OCI-LY3 (cell line): ENCODE measurements around the gene SAMD4A.

ENCODE experiments used
- H2AFZ ChIP-seq: fragments of 200-600, 300-600 bp; shearing (Covaris generic); 2 replicates; pipeline ENCODE4 v1.6.0; 2014; ENCODE audit warnings: antibody characterized with exemption, low read depth, low read length
- H3K27ac ChIP-seq: fragments of 200-600, 300-600 bp; sonication (generic); 2 replicates; pipeline ENCODE4 v1.5.1; 2014; ENCODE audit warnings: mild to moderate bottlenecking, low read length, moderate library complexity, mixed read lengths
- H3K27me3 ChIP-seq: fragments of 200-600, 300-600 bp; sonication (generic); 2 replicates; pipeline ENCODE4 v1.6.1; 2014; ENCODE audit warnings: low read depth, low read length, mixed read lengths
- H3K36me3 ChIP-seq: fragments of 200-600, 300-600 bp; sonication (generic); replicated peaks from 2 replicates; pipeline ENCODE3; 2014; ENCODE audit warnings: low read depth, low read length, mixed read lengths
- H3K4me1 ChIP-seq: fragments of 300-600, 200-600 bp; sonication (generic); 2 replicates; pipeline ENCODE4 v1.6.1; 2014; ENCODE audit warnings: low read length, mixed read lengths
- H3K4me2 ChIP-seq: fragments of 200-600, 300-600 bp; sonication (generic); 2 replicates; pipeline ENCODE4 v1.6.1; 2014; ENCODE audit warnings: low read length, mixed read lengths
- H3K4me3 ChIP-seq: fragments of 300-600, 200-600 bp; sonication (generic); 2 replicates; pipeline ENCODE4 v1.5.1; 2014; ENCODE audit warnings: antibody characterized with exemption, mild to moderate bottlenecking, low read length, moderate library complexity
- H3K79me2 ChIP-seq: fragments of 300-600, 200-600 bp; shearing (Covaris generic); 2 replicates; pipeline ENCODE4 v1.6.1; 2014; ENCODE audit warnings: mild to moderate bottlenecking, low read length, mixed read lengths
- H3K9ac ChIP-seq: fragments of 300-600, 200-600 bp; shearing (Covaris generic); 2 replicates; pipeline ENCODE4 v1.6.0; 2014; ENCODE audit warnings: mild to moderate bottlenecking, low read length, moderate library complexity
- H3K9me3 ChIP-seq: fragments of 200-600, 300-600 bp; shearing (Covaris generic); 2 replicates; pipeline ENCODE4 v1.6.1; 2014; ENCODE audit warnings: low read length, mixed read lengths; ENCODE audit not compliant: insufficient read depth
- H4K20me1 ChIP-seq: fragments of 200-600, 300-600 bp; sonication (generic); 2 replicates; pipeline ENCODE4 v1.6.1; 2016; ENCODE audit warnings: low read length, mixed read lengths; ENCODE audit not compliant: insufficient read depth
- CTCF ChIP-seq: fragments of 200-600, 300-600 bp; sonication (generic); IDR thresholded peaks from 2 replicates; pipeline ENCODE4 v1.5.1; 2014; ENCODE audit warnings: antibody characterized with exemption, low read length, low read depth
- EZH2phosphoT487 ChIP-seq: fragments of 200-600 bp; shearing (Covaris generic); IDR thresholded peaks from 2 replicates; pipeline ENCODE4 v1.6.1; 2018; ENCODE audit warnings: antibody characterized with exemption, mixed run types, low read depth

The SAMD4A gene

GRCh38 chr14:54686871-54687749 lies 120.2 kb downstream of the SAMD4A start:
- no peaks in the 10 kb centered on the region for H3K36me3 ChIP-seq
- no peak overlapping the region for H3K27ac ChIP-seq
- H4K20me1 ChIP-seq, result no peaks in the 10 kb centered on the region
- no peak overlapping the region for H3K4me2 ChIP-seq
- TF ChIP-seq EZH2phosphoT487 (no peak), CTCF (no peak)
- no peak overlapping the region for H3K9ac ChIP-seq
- H3K9me3 ChIP-seq, result no peaks in the 10 kb centered on the region
- no peak overlapping the region for H2AFZ ChIP-seq
- H3K27me3 ChIP-seq, result 0 out of 2 replicates have a peak, but pooled peaks cover 10% of the 10 kb centered on the region
- no peak overlapping the region for H3K4me3 ChIP-seq
- no peaks in the 10 kb centered on the region for H3K79me2 ChIP-seq
- H3K4me1 ChIP-seq, result peaks cover 5% of the 10 kb centered on the region; the same call in 1 of the 2 replicates

GRCh38 chr14:54687750-54688119 lies 120.8 kb downstream of the SAMD4A start:
- Histone ChIP-seq H3K9me3 (no peaks in the 10 kb centered on the region), H3K27me3 (0 out of 2 replicates have a peak, but pooled peaks cover 10% of the 10 kb centered on the region), H3K4me1 (peaks cover 5% of the 10 kb centered on the region; the same call in 1 of the 2 replicates), H2AFZ (no peak overlapping the region), H3K36me3 (no peaks in the 10 kb centered on the region), H3K9ac (no peak overlapping the region), H3K27ac (no peak overlapping the region), H3K4me3 (no peak overlapping the region), H3K79me2 (no peaks in the 10 kb centered on the region), H3K4me2 (no peak overlapping the region), H4K20me1 (no peaks in the 10 kb centered on the region)
- TF ChIP-seq EZH2phosphoT487, result no peak
- no peak for TF ChIP-seq CTCF

- Histone ChIP-seq H3K27ac (no peak overlapping the region), H3K27me3 (0 out of 2 replicates have a peak, but pooled peaks cover 10% of the 10 kb centered on the region), H3K36me3 (no peaks in the 10 kb centered on the region), H2AFZ (no peak overlapping the region), H3K79me2 (no peaks in the 10 kb centered on the region), H3K9ac (no peak overlapping the region), H3K4me2 (no peak overlapping the region), H4K20me1 (no peaks in the 10 kb centered on the region), H3K4me1 (peaks cover 5% of the 10 kb centered on the region; the same call in 1 of the 2 replicates), H3K9me3 (no peaks in the 10 kb centered on the region), H3K4me3 (no peak overlapping the region)
- TF ChIP-seq EZH2phosphoT487 (no peak), CTCF (no peak)
These were observed 121.3 kb downstream of the SAMD4A start for GRCh38 chr14:54688229-54688628.

- Histone ChIP-seq H3K27ac (no peak overlapping the region), H3K36me3 (no peaks in the 10 kb centered on the region), H3K4me2 (no peak overlapping the region), H3K79me2 (no peaks in the 10 kb centered on the region), H3K9ac (no peak overlapping the region), H3K4me1 (no peaks in the 10 kb centered on the region), H3K9me3 (no peaks in the 10 kb centered on the region), H2AFZ (no peak overlapping the region), H4K20me1 (no peaks in the 10 kb centered on the region), H3K4me3 (no peak overlapping the region), H3K27me3 (0 out of 2 replicates have a peak, but pooled peaks cover 12% of the 10 kb centered on the region)
- TF ChIP-seq EZH2phosphoT487 (no peak), CTCF (no peak)
These were observed 123.0 kb downstream of the SAMD4A start for GRCh38 chr14:54689928-54690327.
